ENCODE data around the gene DDIT3. TPM values are rescaled to one million over a fixed set of nuclear protein-coding genes. Genes with fewer than 3 reads are reported as not detected.
"Not testable (repeated sequence)": the region's sequence is repeated elsewhere in the genome, so short reads cannot be mapped to it uniquely, and the experiment has no call there.

DDIT3 gene
- total and polyA plus RNA-seq, 2 of the 4 experiments (the other 2 are of a cell fraction): 19.4 to 54.4 TPM

- H2BK15ac ChIP-seq (ENCODE audit: low read depth, low read length); H3K9me1 ChIP-seq (ENCODE audit: insufficient read depth, low read length); H4K8ac ChIP-seq (ENCODE audit: low read depth in 2 of 2, low read length in 2 of 2); H4K91ac ChIP-seq (ENCODE audit: insufficient read depth, low read depth, low read length); intact Hi-C loops (cut with micrococcal nuclease); H3K27me3 ChIP-seq (ENCODE audit: control insufficient read depth, insufficient read depth, low read length); DNase-seq; H2AK5ac ChIP-seq (ENCODE audit: low read depth, low read length); H3K56ac ChIP-seq (ENCODE audit: extremely low read depth, insufficient read depth, low read length); H2AK9ac ChIP-seq (replicated peaks; ENCODE audit: low read depth, low read length, poor library complexity); BruUV-seq (replicated peaks); H3K4me2 ChIP-seq (ENCODE audit: low read depth, low read length); in situ Hi-C loops (cut with MboI; ENCODE audit: low sequenced_read_pairs); ATAC-seq (ENCODE audit: low read depth); H3K27ac ChIP-seq (ENCODE audit: insufficient read depth, low read length); H2BK20ac ChIP-seq (ENCODE audit: low read depth, low read length); dilution Hi-C loops (cut with HindIII; ENCODE audit: low sequenced_read_pairs, unreplicated experiment); CTCF ChIA-PET; H3K4me1 ChIP-seq (ENCODE audit: control insufficient read depth, insufficient read depth, low read length); H2BK5ac ChIP-seq (ENCODE audit: low read depth, low read length, poor library complexity, severe bottlenecking); H3K9ac ChIP-seq (ENCODE audit: low read depth, low read length); POLR2A ChIA-PET (ENCODE audit: unreplicated experiment); H4K5ac ChIP-seq (ENCODE audit: low read depth, low read length); H3K9me3 ChIP-seq (ENCODE audit: control insufficient read depth, insufficient read depth, low read length); H3K23ac ChIP-seq (ENCODE audit: low read depth, low read length); H3K18ac ChIP-seq (ENCODE audit: low read depth, low read length); H2AFZ ChIP-seq (replicated peaks; ENCODE audit: low read length, poor library complexity); H3K4me3 ChIP-seq (ENCODE audit: insufficient read depth, low read depth, low read length); H3K4ac ChIP-seq (ENCODE audit: low read depth, low read length); H3K14ac ChIP-seq (replicated peaks; ENCODE audit: low read depth, low read length); H2BK120ac ChIP-seq (ENCODE audit: low read depth, low read length): not testable (repeated sequence)
- peaks cover 33% of the 10 kb centered on the region for H4K20me1 ChIP-seq (ENCODE audit: insufficient read depth, low read length)
- H3K79me1 ChIP-seq (ENCODE audit: low read depth in 1 of 2, low read length in 2 of 2): peaks cover 22 to 51% of the 10 kb centered on the region in 2 experiments; a peak in 3 of 4 replicates
- no CpG with 5 or more reads among the region's 28 CpGs for WGBS, 2 experiments (ENCODE audit: extremely low coverage in 2 of 2, insufficient read length in 1 of 2)
- peaks cover 65% of the 10 kb centered on the region for H3K36me3 ChIP-seq (ENCODE audit: control insufficient read depth, insufficient read depth, low read length)
Measured at GRCh38 chr12:57507796-57508195, 12.5 kb downstream of the DDIT3 start.

DNA sequence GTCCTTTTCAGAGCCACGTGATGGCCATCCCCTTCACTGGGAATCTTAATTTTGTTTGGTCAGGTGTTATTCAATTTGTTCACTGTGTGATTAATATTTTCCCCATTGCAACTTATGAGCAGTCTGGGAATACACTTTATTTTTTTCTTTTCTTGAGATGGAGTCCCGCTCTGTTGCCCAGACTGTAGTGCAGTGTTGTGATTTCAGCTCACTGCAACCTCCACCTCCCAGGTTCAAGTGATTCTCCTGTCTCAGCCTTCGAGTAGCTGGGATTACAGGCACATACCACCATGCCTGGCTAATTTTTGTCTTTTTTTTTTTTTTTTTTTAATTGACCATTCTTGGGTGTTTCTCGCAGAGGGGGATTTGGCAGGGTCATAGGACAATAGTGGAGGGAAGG lies 13.8 kb downstream of the DDIT3 start:
- H4K5ac ChIP-seq (ENCODE audit: low read depth, low read length); H3K4me2 ChIP-seq (ENCODE audit: low read depth, low read length); BruUV-seq (replicated peaks); H3K18ac ChIP-seq (ENCODE audit: low read depth, low read length); H2BK20ac ChIP-seq (ENCODE audit: low read depth, low read length); dilution Hi-C loops (cut with HindIII; ENCODE audit: low sequenced_read_pairs, unreplicated experiment); DNase-seq; H3K4me1 ChIP-seq (ENCODE audit: control insufficient read depth, insufficient read depth, low read length); H3K9me3 ChIP-seq (ENCODE audit: control insufficient read depth, insufficient read depth, low read length); H3K14ac ChIP-seq (replicated peaks; ENCODE audit: low read depth, low read length); H2AK5ac ChIP-seq (ENCODE audit: low read depth, low read length); H2BK5ac ChIP-seq (ENCODE audit: low read depth, low read length, poor library complexity, severe bottlenecking); H3K23ac ChIP-seq (ENCODE audit: low read depth, low read length); H3K9me1 ChIP-seq (ENCODE audit: insufficient read depth, low read length); CTCF ChIA-PET; H3K56ac ChIP-seq (ENCODE audit: extremely low read depth, insufficient read depth, low read length); H3K9ac ChIP-seq (ENCODE audit: low read depth, low read length); H2AK9ac ChIP-seq (replicated peaks; ENCODE audit: low read depth, low read length, poor library complexity); ATAC-seq (ENCODE audit: low read depth); POLR2A ChIA-PET (ENCODE audit: unreplicated experiment); H2BK120ac ChIP-seq (ENCODE audit: low read depth, low read length); H3K4ac ChIP-seq (ENCODE audit: low read depth, low read length); in situ Hi-C loops (cut with MboI; ENCODE audit: low sequenced_read_pairs); H4K8ac ChIP-seq (ENCODE audit: low read depth in 2 of 2, low read length in 2 of 2); H3K27ac ChIP-seq (ENCODE audit: insufficient read depth, low read length); intact Hi-C loops (cut with micrococcal nuclease); H4K91ac ChIP-seq (ENCODE audit: insufficient read depth, low read depth, low read length); H3K27me3 ChIP-seq (ENCODE audit: control insufficient read depth, insufficient read depth, low read length); H2AFZ ChIP-seq (replicated peaks; ENCODE audit: low read length, poor library complexity); H3K4me3 ChIP-seq (ENCODE audit: insufficient read depth, low read depth, low read length); H2BK15ac ChIP-seq (ENCODE audit: low read depth, low read length): not testable (repeated sequence)
- Histone ChIP-seq H3K79me1 (ENCODE audit: low read depth in 1 of 2, low read length in 2 of 2) (peaks cover 15 to 46% of the 10 kb centered on the region in 2 experiments), H4K20me1 (ENCODE audit: insufficient read depth, low read length) (peaks cover 23% of the 10 kb centered on the region), H3K36me3 (ENCODE audit: control insufficient read depth, insufficient read depth, low read length) (peaks cover 61% of the 10 kb centered on the region)
- no CpG with 5 or more reads among the region's 4 CpGs for WGBS, 2 experiments (ENCODE audit: extremely low coverage in 2 of 2, insufficient read length in 1 of 2)

Measured in IMR-90 (cell line).